ENCODE measurements around the gene KCNT2.
"Not testable (repeated sequence)": the region's sequence is repeated elsewhere in the genome, so short reads cannot be mapped to it uniquely, and the experiment has no call there.

Gene KCNT2

DNA sequence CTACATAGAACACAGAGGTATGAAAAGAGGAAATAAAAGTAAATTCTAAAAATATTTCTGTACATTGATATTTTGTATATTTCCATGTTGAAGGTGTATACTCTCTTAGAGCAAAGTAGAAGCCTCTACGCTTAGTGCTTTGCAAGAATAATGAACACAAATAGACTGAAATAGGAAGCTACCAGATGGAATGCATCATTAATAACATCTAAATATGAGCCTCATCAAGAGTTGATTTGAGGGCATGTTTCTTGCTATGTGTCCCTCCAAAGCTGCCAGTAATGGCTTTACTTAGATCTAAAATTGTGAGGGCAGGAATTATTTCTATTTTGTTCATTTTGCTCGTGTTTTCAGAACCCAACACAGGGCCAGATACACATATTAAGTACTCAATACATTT is 94.4 kb downstream of the KCNT2 start:
- no peak for DNase-seq (ENCODE audit: low spot score)

DNA sequence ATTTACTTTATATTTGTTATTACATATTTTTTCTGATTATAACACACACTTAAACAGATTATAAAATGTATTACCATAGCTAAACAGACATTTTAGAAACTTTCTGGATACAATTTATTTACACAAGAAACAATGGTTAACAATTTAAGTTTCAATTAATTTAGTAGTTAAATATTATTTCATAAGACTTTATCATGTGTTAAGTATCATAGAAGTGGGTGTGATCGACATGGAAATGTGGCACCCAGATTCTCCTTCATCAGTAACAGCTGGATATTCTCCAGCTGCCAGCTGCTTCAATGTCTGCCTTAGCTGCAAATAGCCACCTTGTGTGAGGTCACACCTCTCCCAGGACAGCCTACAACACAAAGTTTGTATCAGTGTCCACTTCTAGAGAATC is 97.8 kb downstream of the KCNT2 start:
- DNase-seq (ENCODE audit: low spot score): no peak

DNA sequence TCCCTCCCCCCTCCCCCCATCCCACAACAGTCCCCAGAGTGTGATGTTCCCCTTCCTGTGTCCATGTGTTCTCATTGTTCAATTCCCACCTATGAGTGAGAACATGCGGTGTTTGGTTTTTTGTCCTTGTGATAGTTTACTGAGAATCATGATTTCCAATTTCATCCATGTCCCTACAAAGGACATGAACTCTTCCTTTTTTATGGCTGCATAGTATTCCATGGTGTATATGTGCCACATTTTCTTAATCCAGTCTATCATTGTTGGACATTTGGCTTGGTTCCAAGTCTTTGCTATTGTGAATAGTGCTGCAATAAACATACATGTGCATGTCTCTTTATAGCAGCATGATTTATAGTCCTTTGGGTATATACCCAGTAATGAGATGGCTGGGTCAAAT is 104.0 kb downstream of the KCNT2 start:
- DNase-seq (ENCODE audit: low spot score): not testable (repeated sequence)

DNA sequence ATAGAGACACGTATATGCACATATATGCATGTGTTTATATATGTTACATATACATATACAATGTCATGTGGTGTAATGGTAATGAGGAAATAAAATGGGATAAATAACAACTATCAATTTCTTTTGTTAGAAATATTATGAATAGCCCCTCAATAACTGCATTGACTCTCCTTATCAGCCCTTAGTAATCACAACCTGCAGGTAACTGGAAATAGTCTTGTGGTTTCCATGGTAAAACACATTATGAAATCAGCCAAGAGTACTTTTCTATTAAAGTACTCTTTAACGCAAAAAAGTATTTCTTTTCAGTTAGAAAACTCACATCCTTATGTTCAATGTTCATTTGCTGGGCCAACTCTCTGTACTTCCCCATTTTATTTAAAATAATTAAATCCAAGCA is 105.8 kb downstream of the KCNT2 start:
- no peak for DNase-seq (ENCODE audit: low spot score)

DNA sequence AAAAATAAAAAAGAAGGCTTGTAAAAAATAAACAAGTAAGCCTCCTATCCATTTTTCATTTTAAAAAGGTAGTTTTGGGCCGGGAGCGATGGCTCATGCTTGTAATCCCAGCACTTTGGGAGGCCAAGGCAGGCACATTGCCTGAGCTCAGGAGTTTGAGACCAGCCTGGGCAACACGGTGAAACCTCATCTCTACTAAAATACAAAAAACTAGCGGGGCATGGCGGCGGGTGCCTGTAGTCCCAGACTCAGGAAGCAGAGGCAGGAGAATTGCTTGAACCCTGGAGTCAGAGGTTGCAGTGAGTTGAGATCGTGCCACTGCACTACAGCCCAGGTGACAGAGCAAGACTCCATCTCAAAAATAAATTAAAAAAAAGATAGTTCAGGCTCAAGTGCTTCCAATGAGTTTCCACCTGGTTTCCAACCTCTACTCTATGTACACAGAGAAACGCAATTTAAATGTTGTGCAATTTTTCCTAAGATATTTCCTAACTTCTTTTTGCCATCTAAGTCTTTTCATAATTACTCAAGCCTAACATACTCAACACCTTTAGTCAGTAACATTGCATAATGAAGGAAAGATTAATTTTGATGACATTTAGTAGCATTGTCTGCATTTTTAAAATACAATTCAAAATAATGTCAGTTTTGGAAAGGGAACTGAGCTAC is 106.3 kb downstream of the KCNT2 start:
- no peak for DNase-seq (ENCODE audit: low spot score)

DNA sequence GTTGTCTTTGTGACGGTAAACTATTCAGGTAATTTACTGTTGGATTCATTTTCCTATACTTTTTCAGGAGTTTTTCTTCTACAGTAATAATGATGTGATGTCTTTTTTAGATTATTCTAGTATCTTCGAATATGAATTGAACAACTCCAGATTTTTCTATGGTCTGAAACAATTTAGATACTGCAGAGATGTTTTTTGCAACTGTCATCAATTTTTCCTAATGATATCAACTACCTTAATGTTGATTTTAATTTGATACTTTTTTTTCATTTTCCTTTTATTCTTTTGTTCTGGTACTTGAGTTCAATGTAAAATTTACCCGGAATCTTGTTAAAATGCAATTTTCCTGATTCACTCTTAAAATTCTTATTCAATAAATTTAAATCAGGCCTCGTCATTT is 110.4 kb downstream of the KCNT2 start:
- no peak for DNase-seq (ENCODE audit: low spot score)

DNA sequence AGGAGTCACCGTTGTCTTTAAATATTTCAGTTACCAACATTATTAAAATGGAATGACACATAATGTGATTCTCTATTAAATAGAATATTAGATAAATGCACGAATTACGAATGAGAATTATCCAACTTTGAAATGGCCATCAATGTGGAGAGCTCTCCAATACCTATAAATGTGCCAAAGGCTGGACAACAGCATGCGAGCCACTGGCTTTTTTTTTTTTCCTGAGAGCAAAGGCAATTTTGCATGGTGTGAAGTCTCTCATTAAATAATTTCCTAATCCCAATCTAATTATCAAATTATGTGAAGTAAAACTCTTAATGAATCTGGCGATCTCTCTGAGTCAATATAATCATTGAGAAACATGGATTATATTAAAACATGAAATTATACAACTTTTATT is 113.5 kb downstream of the KCNT2 start:
- no peak for DNase-seq (ENCODE audit: low spot score)

DNA sequence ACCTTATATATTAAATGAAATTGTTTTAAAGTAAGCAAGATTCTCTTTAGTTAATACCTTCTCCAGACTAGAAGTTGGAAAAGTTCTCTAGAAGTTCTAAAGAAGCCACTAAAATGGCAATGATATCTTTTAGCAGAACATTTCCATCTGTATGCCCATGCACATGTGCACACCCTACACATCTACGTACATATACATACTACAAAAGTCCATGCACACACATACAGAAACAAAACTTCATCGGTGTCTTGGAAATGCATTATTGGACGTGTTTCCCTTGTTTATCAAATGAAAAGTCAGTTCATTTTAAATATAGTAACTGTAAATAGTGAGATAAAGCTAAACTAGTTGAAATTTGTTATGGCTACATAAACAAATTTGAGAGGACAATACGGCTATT is 114.4 kb downstream of the KCNT2 start:
- DNase-seq (ENCODE audit: low spot score): no peak

DNA sequence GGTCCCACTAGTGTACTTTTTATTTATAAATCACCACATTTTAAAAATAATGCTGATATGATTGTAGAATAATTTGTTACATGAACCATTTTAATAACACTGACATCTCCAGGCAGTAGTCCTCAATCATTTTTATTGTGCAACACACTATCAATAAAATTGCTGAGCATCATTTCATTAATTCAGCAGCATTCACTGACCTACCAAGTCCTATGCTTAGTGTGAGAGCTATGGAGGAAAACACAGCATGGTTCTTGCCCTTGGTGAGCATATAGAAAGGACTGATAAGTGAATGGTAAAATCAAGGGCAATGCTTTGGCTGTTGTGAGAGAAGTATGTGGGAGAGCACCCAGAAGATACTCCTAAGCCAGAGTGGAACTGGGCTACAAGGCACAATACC is 119.7 kb downstream of the KCNT2 start:
- no peak for DNase-seq (ENCODE audit: low spot score)

DNA sequence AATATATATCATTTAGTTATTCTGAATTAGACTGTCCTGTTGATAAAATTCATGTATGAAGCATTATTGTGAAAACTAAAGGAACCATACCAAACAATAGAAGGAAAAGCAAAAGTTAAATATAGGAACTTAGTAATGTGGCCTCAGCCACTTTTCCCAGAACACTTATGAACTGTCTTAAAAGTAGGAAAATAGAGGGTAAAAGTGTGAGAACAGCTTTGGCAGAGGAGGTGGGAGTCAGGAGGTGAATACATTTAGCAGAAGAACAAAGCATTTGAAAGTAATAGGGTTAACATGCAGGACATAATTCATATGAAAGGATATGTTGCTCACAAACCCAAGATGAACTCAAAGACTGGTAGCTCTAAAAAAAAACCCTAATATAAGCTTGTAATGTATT is 121.9 kb downstream of the KCNT2 start:
- no peak for DNase-seq (ENCODE audit: low spot score)

DNA sequence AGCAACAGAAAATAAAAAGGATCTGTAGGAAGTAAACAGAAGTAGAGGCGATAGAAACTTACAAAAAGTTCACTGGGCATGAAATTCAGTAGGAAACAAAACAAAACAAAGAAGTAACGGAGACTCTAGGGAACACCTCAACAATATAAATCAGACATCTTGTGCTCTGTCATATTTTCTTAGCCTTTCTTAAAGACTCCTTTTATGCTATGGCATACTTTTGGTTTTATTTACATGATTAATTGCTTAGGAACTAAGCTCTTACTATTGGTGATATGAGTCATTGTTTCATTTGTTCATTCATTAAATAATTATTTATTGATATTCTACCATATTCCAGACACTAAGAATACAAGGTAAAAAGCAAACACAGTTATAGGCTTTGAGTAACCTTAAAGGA is 126.6 kb downstream of the KCNT2 start:
- no peak for DNase-seq (ENCODE audit: low spot score)

DNA sequence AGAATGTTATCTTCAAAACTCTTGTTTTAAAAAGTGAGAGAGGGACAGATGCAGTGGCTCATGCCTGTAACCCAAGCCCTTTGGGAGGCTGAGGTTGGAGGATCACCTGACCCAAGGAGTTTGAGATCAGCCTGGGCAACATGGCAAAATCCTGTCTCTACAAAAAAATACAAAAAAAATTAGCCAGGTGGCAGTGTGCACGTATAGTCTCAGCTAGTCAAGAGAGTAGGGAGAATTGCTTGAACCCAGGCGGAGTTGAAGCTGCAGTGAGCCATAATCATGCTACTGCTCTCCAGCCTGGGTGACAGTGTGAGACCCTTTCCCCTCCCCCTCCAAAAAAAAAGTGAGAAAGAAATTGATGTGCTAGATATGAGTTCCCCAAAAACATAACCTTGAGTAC is 131.0 kb downstream of the KCNT2 start:
- no peak for DNase-seq (ENCODE audit: low spot score)

DNA sequence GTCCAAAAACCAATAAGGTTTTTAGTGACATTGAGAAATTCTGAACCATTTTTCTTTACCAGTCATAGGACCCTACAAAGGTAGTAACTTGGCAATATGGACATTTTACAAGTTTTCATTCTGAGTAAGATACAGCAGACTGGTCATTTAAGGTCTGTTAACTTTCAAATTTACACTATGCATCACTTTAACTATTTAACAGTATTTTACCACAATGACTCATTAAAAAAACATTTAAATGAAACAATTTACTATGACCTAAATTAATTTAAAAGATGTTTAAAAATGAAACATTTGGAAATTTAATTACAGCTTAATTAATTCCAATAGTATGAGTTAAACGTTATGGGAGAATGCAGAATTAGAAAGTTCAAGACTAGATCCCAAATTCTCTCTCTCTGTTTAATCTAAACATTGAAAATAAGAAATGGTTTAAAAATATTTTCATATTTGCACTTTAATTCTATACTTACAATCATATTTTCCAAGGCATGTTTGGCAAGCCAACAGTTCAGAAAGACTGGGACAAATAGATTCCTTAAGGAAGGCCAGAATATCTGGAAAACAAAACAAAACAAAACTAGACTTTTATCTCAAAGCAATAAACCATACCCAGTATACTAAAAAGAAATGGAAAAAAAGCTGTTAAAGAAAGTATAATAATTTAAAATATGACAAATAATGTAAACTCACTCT is 140.9 kb downstream of the KCNT2 start:
- DNase-seq (ENCODE audit: low spot score): no peak

DNA sequence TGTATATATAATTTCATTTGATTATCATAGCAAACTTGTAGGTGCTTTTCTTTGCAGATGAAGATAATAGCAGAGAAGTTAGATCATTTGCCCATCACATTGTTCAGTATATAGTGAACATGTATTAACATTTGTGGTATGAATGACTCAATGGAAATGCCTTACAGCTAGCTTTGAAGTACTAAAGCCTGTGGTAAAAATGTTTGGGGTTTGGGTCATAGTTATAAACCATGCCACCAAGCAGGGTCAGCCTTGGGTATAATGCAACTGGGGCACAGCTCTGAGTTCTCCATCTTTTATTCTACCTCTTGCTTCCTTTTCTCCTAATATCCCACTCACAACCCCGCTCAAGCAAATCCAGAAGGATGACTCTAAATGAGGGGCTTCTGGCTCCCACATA is 141.6 kb downstream of the KCNT2 start:
- no peak for DNase-seq (ENCODE audit: low spot score)

DNA sequence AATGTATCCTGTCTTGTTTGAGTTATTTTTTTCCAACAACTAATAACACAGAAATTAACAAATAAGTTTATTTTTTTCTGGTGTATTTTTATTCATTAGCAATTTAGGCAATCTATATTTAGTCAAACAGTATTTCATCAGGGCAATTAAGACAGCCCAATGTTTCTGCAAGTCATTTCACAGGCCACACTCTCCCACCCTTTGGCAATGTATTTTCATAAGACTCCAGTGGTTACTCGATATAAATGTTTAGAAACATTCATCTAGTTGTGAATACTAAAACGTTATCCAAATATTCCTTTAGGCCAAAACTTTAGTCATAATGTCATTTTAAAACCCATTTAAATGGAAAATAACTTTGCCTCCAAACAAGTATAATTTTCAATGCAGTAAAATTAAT is 142.1 kb downstream of the KCNT2 start:
- no peak for DNase-seq (ENCODE audit: low spot score)

DNA sequence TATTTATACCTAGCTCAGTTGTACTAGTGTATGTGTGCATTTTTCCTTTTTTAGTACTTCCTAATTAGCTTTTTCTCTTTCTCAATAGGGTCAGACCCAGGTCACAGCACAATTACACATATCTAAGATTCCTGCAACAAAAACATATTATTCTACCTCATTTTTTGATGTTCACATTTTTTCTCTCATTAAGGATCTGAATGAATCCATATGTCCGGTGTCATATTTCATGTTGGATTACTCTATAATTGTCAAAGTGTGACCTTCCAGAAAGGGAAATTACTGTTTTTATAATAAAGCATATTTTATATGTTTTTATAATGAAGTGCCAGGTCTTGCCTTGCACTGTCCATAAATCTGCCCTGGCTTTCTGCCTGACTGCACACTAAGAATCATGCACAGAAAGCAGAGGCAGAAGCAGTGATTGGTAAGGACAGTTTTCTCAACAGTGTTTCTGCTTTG is 143.7 kb downstream of the KCNT2 start:
- no peak for DNase-seq (ENCODE audit: low spot score)

DNA sequence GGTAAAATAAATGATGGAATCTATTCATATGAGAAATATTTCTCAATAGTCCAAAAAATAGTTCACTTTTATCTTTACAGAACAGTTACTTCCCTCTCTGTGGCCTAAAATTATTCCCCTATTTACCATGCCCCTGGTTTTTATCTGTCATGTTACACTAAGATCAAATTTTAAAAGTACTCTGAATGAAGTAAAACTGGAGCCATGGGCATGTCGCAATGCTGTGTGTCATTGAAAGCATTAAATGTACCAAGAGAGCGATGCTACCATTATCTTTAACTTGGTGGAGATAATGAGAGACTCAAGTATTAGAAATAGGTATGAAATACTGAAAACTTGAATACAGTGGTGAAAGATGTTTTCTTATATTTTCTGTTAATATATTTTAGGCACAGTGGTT is 146.2 kb downstream of the KCNT2 start:
- no peak for DNase-seq (ENCODE audit: low spot score)

DNA sequence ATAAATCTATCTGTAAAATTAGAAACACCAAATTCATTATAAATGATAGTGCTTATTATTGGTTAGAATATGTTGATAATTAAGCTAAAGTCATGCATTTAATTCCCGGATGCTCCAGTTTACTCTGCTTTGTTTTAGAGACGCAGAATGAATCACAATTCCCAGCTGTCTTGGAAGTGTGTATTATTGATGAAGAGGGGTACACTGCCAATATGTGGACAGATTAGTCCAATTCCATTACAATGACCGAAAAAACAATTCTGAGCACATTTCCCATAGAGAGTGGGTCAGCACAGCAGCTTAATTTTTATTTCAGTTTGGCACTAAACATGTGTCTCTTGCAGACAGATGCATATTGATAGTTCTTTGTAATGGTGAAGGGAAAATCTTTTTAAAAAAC is 146.7 kb downstream of the KCNT2 start:
- DNase-seq (ENCODE audit: low spot score): no peak

DNA sequence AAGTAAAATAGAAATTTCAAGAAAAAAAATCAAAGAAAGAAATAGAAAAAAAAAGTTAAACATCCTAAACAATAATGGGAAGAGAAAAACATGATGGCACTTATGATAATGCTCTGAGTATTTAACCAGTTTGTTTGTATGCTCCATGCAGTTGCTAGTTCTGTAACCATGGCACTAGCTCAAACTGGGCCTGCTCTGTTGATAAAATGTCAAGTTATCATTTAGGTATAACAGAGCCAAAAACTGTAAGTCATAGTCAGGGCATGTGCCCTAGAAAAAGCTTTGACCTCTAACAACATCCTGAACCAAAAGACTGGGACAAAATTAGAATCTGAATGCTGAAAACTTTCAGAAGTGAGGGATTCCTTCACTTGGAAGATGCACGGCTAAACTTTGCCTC is 148.9 kb downstream of the KCNT2 start:
- no peak for DNase-seq (ENCODE audit: low spot score)

DNA sequence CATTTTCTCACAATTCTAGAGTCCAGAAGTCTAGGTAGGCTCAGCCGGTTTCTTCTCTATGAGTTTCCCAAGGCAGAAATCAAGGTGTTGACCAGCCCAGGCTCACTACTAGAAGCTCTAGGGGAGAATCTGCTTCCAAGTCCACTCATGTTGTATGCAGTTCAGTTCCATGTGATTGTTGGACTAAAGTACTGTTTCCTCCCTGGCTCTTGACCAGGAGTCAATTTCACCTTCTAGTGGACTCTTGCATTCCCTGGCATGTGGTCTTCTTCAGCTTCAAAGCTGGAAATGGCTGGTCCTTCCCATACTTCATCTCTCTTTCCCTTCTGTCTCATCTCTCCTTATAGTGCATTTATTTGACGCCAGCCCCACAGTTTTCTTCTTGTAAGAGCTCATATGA is 153.4 kb downstream of the KCNT2 start:
- no peak for DNase-seq (ENCODE audit: low spot score)

DNA sequence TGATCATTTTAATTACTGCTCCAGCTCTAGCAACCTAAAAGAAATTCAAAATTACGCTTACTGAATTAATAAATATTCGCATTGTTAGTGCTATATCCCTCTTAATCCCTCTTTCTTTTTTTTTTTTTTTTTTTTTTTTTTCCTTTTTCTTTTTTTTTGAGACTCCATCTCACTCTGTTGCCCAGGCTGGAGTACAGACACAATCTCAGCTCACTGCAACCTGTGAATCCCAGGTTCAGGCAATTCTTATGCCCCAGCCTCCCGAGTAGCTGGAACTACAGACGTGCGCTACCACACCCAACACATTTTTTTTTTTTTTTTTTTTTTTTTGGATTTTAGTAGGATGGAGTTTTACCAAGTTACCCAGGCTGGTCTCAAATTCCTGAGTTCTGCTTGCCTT is 157.1 kb downstream of the KCNT2 start:
- DNase-seq (ENCODE audit: low spot score): no peak

DNA sequence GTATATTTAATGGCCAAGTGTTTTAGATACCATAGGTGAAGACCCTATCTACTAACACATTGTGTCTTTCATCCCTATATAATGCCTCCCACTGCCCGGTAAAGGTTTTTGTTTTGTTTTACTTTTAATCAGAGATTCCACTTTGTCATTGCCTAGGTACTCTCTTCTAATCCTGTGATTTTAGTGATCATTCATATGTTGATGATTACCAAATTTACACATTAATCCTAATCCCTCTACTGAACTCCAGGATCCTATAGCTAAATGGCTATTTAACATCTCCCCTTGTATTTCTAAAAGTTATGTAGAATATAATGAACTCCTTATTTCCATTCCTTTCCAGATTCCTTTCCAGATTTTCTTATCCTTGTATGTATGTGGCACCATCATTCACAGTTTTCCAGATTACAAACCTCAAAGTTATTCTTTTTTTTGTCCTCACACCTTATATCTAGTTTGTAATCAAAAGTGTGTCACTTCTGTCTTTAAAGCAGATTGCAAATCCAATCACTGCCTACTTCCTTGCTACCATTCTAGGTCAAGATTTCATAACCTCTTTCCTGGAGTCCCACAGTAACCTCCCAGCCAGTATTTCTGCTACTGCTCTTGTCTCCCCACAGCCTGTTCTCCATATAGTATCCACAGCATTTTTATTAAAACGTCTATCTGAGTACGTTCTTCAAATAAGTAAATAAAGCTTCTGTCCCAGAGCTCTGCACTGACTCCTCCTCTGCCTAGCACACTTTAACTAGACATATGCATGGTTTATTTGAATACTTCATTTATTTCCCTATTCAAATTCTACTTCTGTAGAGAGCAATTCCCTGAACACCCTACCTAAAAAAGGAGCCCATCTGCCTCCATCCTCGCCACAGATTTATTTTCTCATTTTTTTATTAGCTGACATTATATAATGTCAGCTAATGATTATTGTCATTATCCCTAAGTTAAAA is 157.8 kb downstream of the KCNT2 start:
- no peak for DNase-seq (ENCODE audit: low spot score)

DNA sequence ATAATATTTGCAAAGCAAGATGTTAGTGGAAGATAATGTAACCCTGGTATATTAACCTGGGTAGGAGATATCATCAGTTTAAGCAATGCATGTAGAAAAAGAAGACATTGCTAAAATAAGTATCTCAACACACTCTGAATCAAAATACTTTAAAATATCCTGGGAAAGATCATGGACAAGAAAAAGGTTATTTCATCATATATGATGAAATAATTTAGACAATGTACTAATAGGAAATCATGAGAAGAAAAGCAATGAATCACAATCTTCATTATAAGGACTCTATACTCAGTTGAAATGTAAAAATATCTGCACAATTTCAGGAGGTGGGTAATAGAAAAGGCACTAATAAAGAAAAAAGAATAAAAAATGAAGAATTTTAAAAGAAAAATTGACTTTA is 158.8 kb downstream of the KCNT2 start:
- no peak for DNase-seq (ENCODE audit: low spot score)

All from CD4-positive, alpha-beta T cell treated with Interleukin-2 at 100 ng/mL for 4 hours (primary cell).